Fibroblast of villous mesenchyme (primary cell): ENCODE results near the gene SRSF10. TPM values are rescaled to one million over a fixed set of nuclear protein-coding genes. Genes with fewer than 3 reads are reported as not detected.

Experiments used
- DNase-seq: peaks from one replicate; pipeline ENCODE4 v3.0.0-alpha.2; 2010; ENCODE audit warnings: low read depth
- H3K4me3 ChIP-seq: 2 replicates; pipeline ENCODE4 v1.5.1; 2011; ENCODE audit warnings: low read depth, mild to moderate bottlenecking, low read length
- CTCF ChIP-seq: IDR thresholded peaks from 2 replicates; pipeline ENCODE4 v1.5.1; 2012; ENCODE audit warnings: low read depth, mild to moderate bottlenecking, low read length; ENCODE audit not compliant: insufficient read depth
- total RNA-seq: library from RNA; depleted of rRNA; stranded (reverse); fragments of >200 nt; gene quantifications from 2 replicates; pipeline ENCODE4 v1.2.3, GENCODE V29; 2012

Gene SRSF10
- total RNA-seq, 1 donor, result 117 TPM

DNA sequence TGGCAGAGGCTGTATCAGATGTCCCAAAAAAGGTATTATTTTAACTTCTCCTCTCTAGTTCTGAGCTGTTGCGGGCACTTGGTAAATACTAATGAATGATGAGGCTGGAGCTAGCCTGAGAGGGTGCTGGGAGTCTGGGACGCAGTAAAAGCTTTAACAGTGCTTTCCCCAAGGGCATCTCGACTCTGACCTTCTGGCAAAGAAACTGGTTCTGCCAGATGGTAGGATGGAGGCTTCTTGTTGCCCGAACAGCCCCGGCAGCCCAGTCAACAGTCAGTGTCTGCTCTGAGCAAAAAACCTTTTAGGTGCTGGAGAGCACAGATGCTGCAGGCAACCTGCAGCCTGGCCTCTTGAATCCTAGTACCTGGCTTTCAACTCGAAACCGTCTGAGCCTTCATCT, 23.0 kb downstream of the SRSF10 start:
- H3K4me3 ChIP-seq, result no peak overlapping the region
- no peak for DNase-seq
- TF ChIP-seq CTCF, result no peak

GRCh38 chr1:23953020-23953419, 27.1 kb downstream of the SRSF10 start:
- no peak overlapping the region for H3K4me3 ChIP-seq
- no peak for TF ChIP-seq CTCF
- no peak for DNase-seq

- DNase-seq, result no peak
- no peak overlapping the region for H3K4me3 ChIP-seq
- TF ChIP-seq CTCF, result no peak
Measured at GRCh38 chr1:23947366-23947765, 32.8 kb downstream of the SRSF10 start.

DNA sequence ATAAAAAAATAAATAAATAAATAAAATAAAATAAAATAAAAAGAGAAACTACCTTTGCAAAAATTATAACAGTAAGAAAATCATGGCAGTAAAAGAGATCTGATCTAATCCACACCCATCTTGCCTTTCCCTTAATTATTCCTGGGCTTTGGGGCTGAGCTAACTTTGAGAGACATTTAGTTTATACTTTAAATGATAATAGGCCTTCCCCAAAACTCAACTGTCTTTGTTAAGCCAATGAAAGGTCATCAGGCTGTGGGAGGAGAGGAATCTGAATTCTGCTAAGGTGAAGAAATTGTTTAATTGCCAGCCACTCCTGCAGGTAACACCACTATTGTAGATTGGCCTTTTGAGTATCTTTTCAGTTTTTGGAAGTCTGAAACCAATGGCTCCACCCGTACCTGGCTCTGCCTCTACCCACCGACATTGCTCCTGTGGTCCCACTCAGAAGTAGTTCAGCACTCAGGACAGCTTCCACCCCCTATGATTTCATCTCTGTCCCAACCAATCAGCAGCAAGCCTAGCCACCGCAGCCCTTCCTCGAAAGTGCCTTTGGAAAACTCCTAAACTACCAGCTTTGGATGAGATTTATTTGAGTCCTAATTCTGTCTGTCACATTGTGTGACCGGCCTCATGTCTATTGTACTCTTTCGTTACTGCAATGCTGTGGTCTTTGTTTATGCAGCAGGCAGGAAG, 43.5 kb downstream of the SRSF10 start:
- no peak for DNase-seq
- H3K4me3 ChIP-seq, result no peak overlapping the region
- no peak for TF ChIP-seq CTCF

DNA sequence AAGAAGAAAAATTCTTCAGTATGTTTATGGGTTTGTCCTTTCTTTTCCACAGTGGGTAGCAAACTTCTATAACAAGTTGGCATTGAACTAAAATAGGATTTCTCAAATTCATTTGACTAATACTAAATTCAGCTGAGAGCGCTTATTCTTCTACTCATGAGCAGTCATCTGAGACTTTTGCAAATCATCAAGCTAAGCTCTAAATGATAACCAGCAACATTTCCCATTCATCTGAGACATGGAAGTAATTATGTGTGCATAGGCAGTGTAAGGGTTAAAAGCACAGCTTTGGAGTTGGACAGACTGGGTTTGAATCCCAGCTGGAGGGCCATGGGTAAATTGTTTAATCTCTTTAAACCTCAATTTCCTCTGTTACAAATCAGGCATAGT, 48.6 kb downstream of the SRSF10 start:
- peak overlapping the region; percentile 34 for H3K4me3 ChIP-seq
- TF ChIP-seq CTCF, result no peak
- no peak for DNase-seq

DNA sequence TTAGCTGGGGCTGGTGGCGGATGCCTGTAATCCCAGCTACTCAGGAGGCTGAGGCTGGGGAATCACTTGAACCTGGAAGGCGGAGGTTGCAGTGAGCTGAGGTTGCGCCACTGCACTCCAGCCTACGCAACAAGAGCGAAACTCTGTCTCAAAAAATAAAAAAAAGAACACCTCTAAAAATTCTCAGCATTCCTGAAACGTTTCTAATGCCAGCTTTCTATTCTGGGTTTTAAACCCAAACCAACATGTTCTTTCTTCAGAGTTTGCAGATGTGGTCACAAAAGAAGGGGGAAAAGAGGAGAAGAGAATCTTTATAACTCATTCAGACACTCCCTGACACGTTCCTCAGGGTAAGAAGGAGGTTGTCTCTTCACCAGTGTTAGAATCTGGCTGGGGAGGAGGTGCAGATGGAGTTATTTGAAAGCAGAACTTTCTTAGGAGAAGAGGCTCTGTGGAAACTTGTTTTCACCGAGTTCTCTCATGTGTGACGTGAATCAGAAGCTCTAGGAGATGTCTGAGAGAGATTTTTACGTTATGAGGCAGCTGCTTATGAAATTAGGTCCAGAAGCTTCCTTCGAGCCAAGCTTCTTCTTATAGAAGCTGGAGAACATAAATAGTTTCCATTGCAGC, 49.2 kb downstream of the SRSF10 start:
- peak overlapping the region; percentile 34 for H3K4me3 ChIP-seq
- no peak for TF ChIP-seq CTCF
- peak; percentile 81 for DNase-seq
